ENCODE data around the gene ZNF780A. TPM values are rescaled to one million over a fixed set of nuclear protein-coding genes. Genes with fewer than 3 reads are reported as not detected.
"Not testable (repeated sequence)": the region's sequence is repeated elsewhere in the genome, so short reads cannot be mapped to it uniquely, and the experiment has no call there.

Gene ZNF780A
- total RNA-seq, 1 donor = 15.9 TPM

GRCh38 chr19:40119380-40119779 lies 28.6 kb upstream of the ZNF780A start:
- no peak for DNase-seq (ENCODE audit: insufficient read length, low spot score, missing footprints)
- Histone ChIP-seq H2AFZ (ENCODE audit: low read length) (no peak overlapping the region), H3K4me3 (ENCODE audit: insufficient read depth, low read length) (no peak overlapping the region), H3K27ac (ENCODE audit: low read depth, low read length) (no peak overlapping the region), H3K79me2 (ENCODE audit: insufficient read depth, low read length) (no peaks in the 10 kb centered on the region), H4K20me1 (ENCODE audit: insufficient read depth, low read length) (no peaks in the 10 kb centered on the region), H3K4me2 (ENCODE audit: insufficient read depth, low read length) (no peak overlapping the region), H3K9me3 (ENCODE audit: low read depth, low read length) (no peaks in the 10 kb centered on the region), H3K27me3 (ENCODE audit: insufficient read depth, low read length) (no peaks in the 10 kb centered on the region), H3K36me3 (ENCODE audit: insufficient read depth, low read length) (no peaks in the 10 kb centered on the region), H3K4me1 (ENCODE audit: insufficient read depth, low read length) (no peaks in the 10 kb centered on the region)
- TF ChIP-seq CTCF (IDR thresholded peaks at IDR 0.05; ENCODE audit: extremely low read depth, low read depth, low read length) = no peak

- DNase-seq (ENCODE audit: insufficient read length, low spot score, missing footprints); H2AFZ ChIP-seq (ENCODE audit: low read length): not testable (repeated sequence)
Observed at GRCh38 chr19:40118638-40119037, 27.9 kb upstream of the ZNF780A start.

GRCh38 chr19:40116075-40116474 lies 25.3 kb upstream of the ZNF780A start:
- no peak overlapping the region for H2AFZ ChIP-seq (ENCODE audit: low read length)
- H3K4me2 ChIP-seq (ENCODE audit: insufficient read depth, low read length) = no peak overlapping the region
- no peaks in the 10 kb centered on the region for H3K4me1 ChIP-seq (ENCODE audit: insufficient read depth, low read length)
- H3K9me3 ChIP-seq (ENCODE audit: low read depth, low read length) = no peaks in the 10 kb centered on the region
- H3K4me3 ChIP-seq (ENCODE audit: insufficient read depth, low read length) = no peak overlapping the region
- no peaks in the 10 kb centered on the region for H3K27me3 ChIP-seq (ENCODE audit: insufficient read depth, low read length)
- no peaks in the 10 kb centered on the region for H3K79me2 ChIP-seq (ENCODE audit: insufficient read depth, low read length)
- no peak overlapping the region for H3K27ac ChIP-seq (ENCODE audit: low read depth, low read length)
- no peak for DNase-seq (ENCODE audit: insufficient read length, low spot score, missing footprints)
- H3K36me3 ChIP-seq (ENCODE audit: insufficient read depth, low read length) = no peaks in the 10 kb centered on the region
- no peak for TF ChIP-seq CTCF (IDR thresholded peaks at IDR 0.05; ENCODE audit: extremely low read depth, low read depth, low read length)
- no peaks in the 10 kb centered on the region for H4K20me1 ChIP-seq (ENCODE audit: insufficient read depth, low read length)

More at GRCh38 chr19:40118638-40119037, 27.9 kb upstream of the ZNF780A start:
- H3K4me3 ChIP-seq (ENCODE audit: insufficient read depth, low read length); H3K4me2 ChIP-seq (ENCODE audit: insufficient read depth, low read length); H4K20me1 ChIP-seq (ENCODE audit: insufficient read depth, low read length); H3K27ac ChIP-seq (ENCODE audit: low read depth, low read length); H3K27me3 ChIP-seq (ENCODE audit: insufficient read depth, low read length); H3K79me2 ChIP-seq (ENCODE audit: insufficient read depth, low read length); H3K9me3 ChIP-seq (ENCODE audit: low read depth, low read length); H3K36me3 ChIP-seq (ENCODE audit: insufficient read depth, low read length); H3K4me1 ChIP-seq (ENCODE audit: insufficient read depth, low read length): not testable (repeated sequence)

- not testable (repeated sequence) for H2AFZ ChIP-seq (ENCODE audit: low read length); H3K27ac ChIP-seq (ENCODE audit: low read depth, low read length); H3K27me3 ChIP-seq (ENCODE audit: insufficient read depth, low read length); H3K4me3 ChIP-seq (ENCODE audit: insufficient read depth, low read length); H3K9me3 ChIP-seq (ENCODE audit: low read depth, low read length); H3K79me2 ChIP-seq (ENCODE audit: insufficient read depth, low read length); H3K36me3 ChIP-seq (ENCODE audit: insufficient read depth, low read length); H3K4me2 ChIP-seq (ENCODE audit: insufficient read depth, low read length); H3K4me1 ChIP-seq (ENCODE audit: insufficient read depth, low read length); DNase-seq (ENCODE audit: insufficient read length, low spot score, missing footprints); H4K20me1 ChIP-seq (ENCODE audit: insufficient read depth, low read length)
Observed at GRCh38 chr19:40114119-40114518, 23.4 kb upstream of the ZNF780A start.

- H3K9me3 ChIP-seq (ENCODE audit: low read depth, low read length); H3K27me3 ChIP-seq (ENCODE audit: insufficient read depth, low read length); H4K20me1 ChIP-seq (ENCODE audit: insufficient read depth, low read length); H3K79me2 ChIP-seq (ENCODE audit: insufficient read depth, low read length); H3K27ac ChIP-seq (ENCODE audit: low read depth, low read length); H3K4me2 ChIP-seq (ENCODE audit: insufficient read depth, low read length); H3K4me1 ChIP-seq (ENCODE audit: insufficient read depth, low read length); H2AFZ ChIP-seq (ENCODE audit: low read length); H3K36me3 ChIP-seq (ENCODE audit: insufficient read depth, low read length); DNase-seq (ENCODE audit: insufficient read length, low spot score, missing footprints); H3K4me3 ChIP-seq (ENCODE audit: insufficient read depth, low read length): not testable (repeated sequence)
Observed at GRCh38 chr19:40112271-40112670, 21.5 kb upstream of the ZNF780A start.

All from osteoblast (primary cell).